Measurements from ENCODE around the gene ALPK1.

The ALPK1 gene

DNA sequence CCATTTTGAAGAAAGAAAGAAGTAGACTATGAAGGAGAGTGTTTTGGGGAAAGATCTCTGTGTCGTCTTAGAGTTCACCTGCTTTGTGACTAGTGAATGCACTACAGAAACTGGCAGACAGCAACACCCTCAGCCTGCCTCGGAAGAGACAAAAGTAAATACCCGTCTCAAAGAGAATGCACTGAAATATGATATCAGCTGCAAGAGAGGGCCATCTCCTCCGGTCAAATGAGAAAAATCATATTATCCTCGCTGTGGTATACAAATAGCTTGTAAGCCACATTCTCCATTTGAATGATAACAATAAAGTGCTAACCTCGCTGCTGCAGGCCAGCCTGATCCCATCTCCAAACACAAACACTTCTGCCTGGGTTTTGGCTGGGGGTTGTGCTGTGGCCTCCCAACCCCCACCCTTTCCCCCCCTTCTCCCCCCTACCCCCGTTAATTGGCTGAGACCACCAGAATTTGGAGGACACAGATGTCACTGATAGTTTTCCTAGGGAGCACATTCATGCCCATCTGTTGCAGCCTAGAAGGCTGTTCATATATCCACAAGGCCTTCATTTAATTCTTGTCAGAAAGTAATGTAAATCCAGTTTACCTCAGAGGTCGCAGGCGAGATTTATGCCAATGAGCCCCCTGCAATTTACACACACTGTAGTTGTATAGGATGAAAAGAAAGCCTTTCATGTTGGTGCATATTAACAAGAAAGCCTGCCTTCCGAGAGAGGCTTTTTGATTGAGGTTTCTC, 46.3 kb downstream of the ALPK1 start (continued):
- TF ChIP-seq ZNF488 (tag by site-specific recombination; IDR thresholded peaks at IDR 0.05) (no peak), ZNF791 (tag by site-specific recombination; IDR thresholded peaks at IDR 0.05) (no peak), BCL11B (tag by site-specific recombination; IDR thresholded peaks at IDR 0.05; ENCODE audit: low read depth) (no peak), ZNF292 (tag by site-specific recombination; IDR thresholded peaks at IDR 0.05; ENCODE audit: borderline replicate concordance, low read depth) (no peak), ZNF175 (tag by site-specific recombination; IDR thresholded peaks at IDR 0.05) (no peak), ZNF214 (tag by site-specific recombination; IDR thresholded peaks at IDR 0.05; ENCODE audit: borderline replicate concordance) (no peak), ZNF610 (tag by site-specific recombination; IDR thresholded peaks at IDR 0.05; ENCODE audit: borderline replicate concordance) (no peak)
- TF ChIP-seq, protein P1, sequence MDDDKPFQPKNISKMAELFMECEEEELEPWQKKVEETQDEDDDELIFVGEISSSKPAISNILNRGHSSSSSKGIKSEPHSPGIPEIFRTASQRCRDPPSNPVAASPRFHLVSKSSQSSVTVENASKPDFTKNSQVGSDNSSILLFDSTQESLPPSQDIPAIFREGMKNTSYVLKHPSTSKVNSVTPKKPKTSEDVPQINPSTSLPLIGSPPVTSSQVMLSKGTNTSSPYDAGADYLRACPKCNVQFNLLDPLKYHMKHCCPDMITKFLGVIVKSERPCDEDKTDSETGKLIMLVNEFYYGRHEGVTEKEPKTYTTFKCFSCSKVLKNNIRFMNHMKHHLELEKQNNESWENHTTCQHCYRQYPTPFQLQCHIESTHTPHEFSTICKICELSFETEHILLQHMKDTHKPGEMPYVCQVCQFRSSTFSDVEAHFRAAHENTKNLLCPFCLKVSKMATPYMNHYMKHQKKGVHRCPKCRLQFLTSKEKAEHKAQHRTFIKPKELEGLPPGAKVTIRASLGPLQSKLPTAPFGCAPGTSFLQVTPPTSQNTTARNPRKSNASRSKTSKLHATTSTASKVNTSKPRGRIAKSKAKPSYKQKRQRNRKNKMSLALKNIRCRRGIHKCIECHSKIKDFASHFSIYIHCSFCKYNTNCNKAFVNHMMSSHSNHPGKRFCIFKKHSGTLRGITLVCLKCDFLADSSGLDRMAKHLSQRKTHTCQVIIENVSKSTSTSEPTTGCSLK (tag by site-specific recombination; IDR thresholded peaks at IDR 0.05): no peak

DNA sequence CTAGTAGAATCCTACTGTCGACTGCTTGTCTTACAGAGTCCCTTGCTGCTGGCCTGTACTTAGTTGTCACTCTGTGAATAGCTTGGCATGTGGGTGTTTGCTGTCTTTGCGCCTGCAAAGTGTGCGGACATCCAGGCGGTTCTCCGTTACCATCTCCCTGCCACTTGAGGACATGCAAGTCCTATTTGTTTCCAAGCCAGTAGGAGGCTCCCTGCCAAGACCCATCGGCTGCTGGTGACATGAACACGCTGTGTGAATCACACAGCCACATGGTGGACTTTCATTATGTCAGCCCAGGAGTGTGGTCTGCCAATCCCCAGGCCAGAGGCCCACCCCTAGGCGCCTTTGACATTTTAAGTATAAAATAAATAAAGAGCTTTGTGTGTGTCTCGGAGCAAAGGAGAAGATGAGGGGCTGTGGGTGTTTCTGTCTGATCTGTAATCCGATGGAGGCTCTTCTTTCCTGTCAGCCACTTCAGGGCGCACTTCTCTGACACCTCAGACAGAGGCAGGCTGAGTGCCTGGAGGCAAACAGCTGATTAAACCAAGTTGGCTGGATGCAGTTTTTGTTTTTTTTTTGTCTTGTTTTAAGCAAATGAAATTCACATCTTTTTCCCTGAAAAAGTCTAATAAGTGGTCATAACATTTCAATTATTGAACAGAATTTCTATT, 51.5 kb downstream of the ALPK1 start:
- POLR2A ChIA-PET: no interaction called here
- CTCF ChIA-PET: interaction anchor here (0.6 to 0.7 kb wide), 5 partner anchors 98 to 908 kb away, joined by 3 read pairs; no protein-coding TSS in a partner anchor
- H3K4me1 ChIP-seq (ENCODE audit: control insufficient read depth, insufficient read depth, low read length): no peaks in the 10 kb centered on the region
- H3K27ac ChIP-seq (ENCODE audit: extremely low read depth, low read depth, low read length): no peak overlapping the region
- no peaks in the 10 kb centered on the region for H3K9me3 ChIP-seq (ENCODE audit: control insufficient read depth, insufficient read depth, low read depth, low read length)
- H3K4me3 ChIP-seq (ENCODE audit: low read depth, low read length): no peak overlapping the region
- TF ChIP-seq ZIC2 (tag by site-specific recombination; IDR thresholded peaks at IDR 0.05) (0 out of 2 replicates have a peak, but pooled peaks have one; percentile 16), TRIM28 (IDR thresholded peaks at IDR 0.05; ENCODE audit: borderline replicate concordance, low read length) (0 out of 2 replicates have a peak, but pooled peaks have one; percentile 67), SETDB1 (IDR thresholded peaks at IDR 0.05; ENCODE audit: insufficient read length, low read length) (peak; percentile 21), ZBTB44 (tag by site-specific recombination; IDR thresholded peaks at IDR 0.05) (no peak), ZEB2 (tag by site-specific recombination; IDR thresholded peaks at IDR 0.05) (no peak)
- TF ChIP-seq, protein P2, sequence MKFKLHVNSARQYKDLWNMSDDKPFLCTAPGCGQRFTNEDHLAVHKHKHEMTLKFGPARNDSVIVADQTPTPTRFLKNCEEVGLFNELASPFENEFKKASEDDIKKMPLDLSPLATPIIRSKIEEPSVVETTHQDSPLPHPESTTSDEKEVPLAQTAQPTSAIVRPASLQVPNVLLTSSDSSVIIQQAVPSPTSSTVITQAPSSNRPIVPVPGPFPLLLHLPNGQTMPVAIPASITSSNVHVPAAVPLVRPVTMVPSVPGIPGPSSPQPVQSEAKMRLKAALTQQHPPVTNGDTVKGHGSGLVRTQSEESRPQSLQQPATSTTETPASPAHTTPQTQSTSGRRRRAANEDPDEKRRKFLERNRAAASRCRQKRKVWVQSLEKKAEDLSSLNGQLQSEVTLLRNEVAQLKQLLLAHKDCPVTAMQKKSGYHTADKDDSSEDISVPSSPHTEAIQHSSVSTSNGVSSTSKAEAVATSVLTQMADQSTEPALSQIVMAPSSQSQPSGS (tag by site-specific recombination; IDR thresholded peaks at IDR 0.05; ENCODE audit: low read depth): no peak
- H3K36me3 ChIP-seq (ENCODE audit: control insufficient read depth in 2 of 2, insufficient read depth in 1 of 2, low read length in 2 of 2): no peaks in the 10 kb centered on the region

DNA sequence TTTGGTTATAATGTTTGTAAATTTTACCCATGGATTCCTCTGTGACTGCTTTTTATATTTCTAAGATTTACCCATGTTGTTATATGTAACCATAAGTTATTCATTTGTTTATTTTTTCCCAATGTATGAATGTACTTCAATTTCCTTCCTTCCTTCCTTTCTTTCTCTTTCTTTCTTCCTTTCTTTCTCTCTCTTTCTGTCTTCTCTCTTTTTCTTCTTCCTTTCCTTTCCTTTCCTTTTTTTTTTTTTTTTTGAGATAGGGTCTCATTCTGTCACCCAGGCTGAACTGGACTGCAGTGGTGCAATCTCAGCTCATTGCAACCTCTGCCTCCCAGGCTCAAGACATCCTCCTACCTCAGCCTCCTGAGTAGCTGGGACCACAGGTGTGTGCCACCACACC, 55.6 kb downstream of the ALPK1 start:
- CTCF ChIA-PET: no interaction called here
- H3K4me3 ChIP-seq (ENCODE audit: low read depth, low read length): no peak overlapping the region
- TF ChIP-seq, protein P3, sequence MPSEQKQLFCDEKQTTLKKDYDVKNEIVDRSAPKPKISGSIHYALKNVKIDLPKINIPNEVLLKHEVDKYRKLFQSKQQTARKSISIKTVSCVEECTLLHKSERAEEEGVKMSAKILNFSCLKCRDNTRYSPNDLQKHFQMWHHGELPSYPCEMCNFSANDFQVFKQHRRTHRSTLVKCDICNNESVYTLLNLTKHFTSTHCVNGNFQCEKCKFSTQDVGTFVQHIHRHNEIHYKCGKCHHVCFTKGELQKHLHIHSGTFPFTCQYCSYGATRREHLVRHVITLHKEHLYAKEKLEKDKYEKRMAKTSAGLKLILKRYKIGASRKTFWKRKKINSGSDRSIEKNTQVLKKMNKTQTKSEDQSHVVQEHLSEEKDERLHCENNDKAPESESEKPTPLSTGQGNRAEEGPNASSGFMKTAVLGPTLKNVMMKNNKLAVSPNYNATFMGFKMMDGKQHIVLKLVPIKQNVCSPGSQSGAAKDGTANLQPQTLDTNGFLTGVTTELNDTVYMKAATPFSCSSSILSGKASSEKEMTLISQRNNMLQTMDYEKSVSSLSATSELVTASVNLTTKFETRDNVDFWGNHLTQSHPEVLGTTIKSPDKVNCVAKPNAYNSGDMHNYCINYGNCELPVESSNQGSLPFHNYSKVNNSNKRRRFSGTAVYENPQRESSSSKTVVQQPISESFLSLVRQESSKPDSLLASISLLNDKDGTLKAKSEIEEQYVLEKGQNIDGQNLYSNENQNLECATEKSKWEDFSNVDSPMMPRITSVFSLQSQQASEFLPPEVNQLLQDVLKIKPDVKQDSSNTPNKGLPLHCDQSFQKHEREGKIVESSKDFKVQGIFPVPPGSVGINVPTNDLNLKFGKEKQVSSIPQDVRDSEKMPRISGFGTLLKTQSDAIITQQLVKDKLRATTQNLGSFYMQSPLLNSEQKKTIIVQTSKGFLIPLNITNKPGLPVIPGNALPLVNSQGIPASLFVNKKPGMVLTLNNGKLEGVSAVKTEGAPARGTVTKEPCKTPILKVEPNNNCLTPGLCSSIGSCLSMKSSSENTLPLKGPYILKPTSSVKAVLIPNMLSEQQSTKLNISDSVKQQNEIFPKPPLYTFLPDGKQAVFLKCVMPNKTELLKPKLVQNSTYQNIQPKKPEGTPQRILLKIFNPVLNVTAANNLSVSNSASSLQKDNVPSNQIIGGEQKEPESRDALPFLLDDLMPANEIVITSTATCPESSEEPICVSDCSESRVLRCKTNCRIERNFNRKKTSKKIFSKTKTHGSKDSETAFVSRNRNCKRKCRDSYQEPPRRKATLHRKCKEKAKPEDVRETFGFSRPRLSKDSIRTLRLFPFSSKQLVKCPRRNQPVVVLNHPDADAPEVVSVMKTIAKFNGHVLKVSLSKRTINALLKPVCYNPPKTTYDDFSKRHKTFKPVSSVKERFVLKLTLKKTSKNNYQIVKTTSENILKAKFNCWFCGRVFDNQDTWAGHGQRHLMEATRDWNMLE (tag by site-specific recombination; conservative IDR thresholded peaks at IDR 0.05; ENCODE audit: low read depth): no peak
- TF ChIP-seq PRDM1 (tag by site-specific recombination; IDR thresholded peaks at IDR 0.05): peak; percentile 94

More for the DNA sequence above, 55.6 kb downstream of the ALPK1 start:
- POLR2A ChIA-PET: no interaction called here
- H3K4me1 ChIP-seq (ENCODE audit: control insufficient read depth, insufficient read depth, low read length): no peaks in the 10 kb centered on the region
- H3K9me3 ChIP-seq (ENCODE audit: control insufficient read depth, insufficient read depth, low read depth, low read length): no peaks in the 10 kb centered on the region
- no peaks in the 10 kb centered on the region for H3K36me3 ChIP-seq (ENCODE audit: control insufficient read depth in 2 of 2, insufficient read depth in 1 of 2, low read length in 2 of 2)
- no peak overlapping the region for H3K27ac ChIP-seq (ENCODE audit: extremely low read depth, low read depth, low read length)
